ENCODE measurements around the gene BRMS1L. TPM values are rescaled to one million over a fixed set of nuclear protein-coding genes. Genes with fewer than 3 reads are reported as not detected.

BRMS1L gene
- total and polyA plus RNA-seq, 10 of the 15 experiments (the other 5 are each of a cell fraction or from before 2014, with no cell fraction given), result 5.3 to 26.7 (median 8.3) TPM

DNA sequence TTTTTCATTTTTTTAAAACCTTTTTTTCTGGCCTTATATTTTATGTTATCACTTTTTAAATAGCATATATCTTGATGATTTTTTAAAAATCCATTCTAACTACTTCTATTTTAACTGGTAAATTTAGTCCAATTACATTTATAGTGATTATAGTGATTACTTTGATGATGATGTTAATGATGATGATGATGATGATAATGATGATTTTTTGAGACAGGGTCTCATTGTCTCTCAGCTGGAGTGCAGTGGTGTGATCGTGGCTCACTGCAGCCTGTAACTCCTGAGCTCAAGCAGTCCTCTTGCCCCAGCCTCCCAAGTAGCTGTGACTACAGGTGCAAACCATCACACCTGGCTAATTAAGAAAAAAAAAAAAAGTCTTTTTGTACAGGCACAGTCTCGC lies 27.1 kb downstream of the BRMS1L start:
- RAD21 ChIA-PET (ENCODE audit: unreplicated experiment), result interaction anchor here (2.3 kb wide), 1 partner anchor 216 kb away, joined by 7 read pairs; no protein-coding TSS in a partner anchor
- CTCF ChIA-PET, result interaction anchor here (0.6 to 2.6 kb wide), 2 partner anchors 27 to 57 kb away, joined by 5 to 11 read pairs; partner anchors contain the start of gene BRMS1L
- POLR2A ChIA-PET, result no interaction called here

More for the DNA sequence above, 27.1 kb downstream of the BRMS1L start:
- H3K4me2 ChIP-seq (ENCODE audit: control insufficient read depth, insufficient read depth), result no peak overlapping the region
- SMC1A ChIA-PET (ENCODE audit: uncharacterized antibody, unreplicated experiment), result interaction anchor here (1.8 kb wide), 1 partner anchor 8 kb away, joined by 4 read pairs; no protein-coding TSS in a partner anchor
- no peaks in the 10 kb centered on the region; the same call in 1 of the 3 replicates for H3K9me3 ChIP-seq (replicated peaks; ENCODE audit: control insufficient read depth, insufficient read depth, low read length)
- no peak overlapping the region for H3K4me3 ChIP-seq
- in situ Hi-C loops (cut with MboI) (no loop called here), intact Hi-C loops (cut with micrococcal nuclease; ENCODE audit: unreplicated experiment) (no loop called here)
- 95% methylated on average over 2 of the region's 2 CpGs for WGBS (ENCODE audit: insufficient coverage, insufficient replicate concordance, low lambda C conversion rate, missing lambda C conversion rate)
- H3K79me2 ChIP-seq (ENCODE audit: control insufficient read depth, insufficient read depth, low read length), result no peaks in the 10 kb centered on the region
- BruUV-seq (replicated peaks), result no TSS peak
- FAIRE-seq (no peak), ATAC-seq (no peak), DNase-seq (ENCODE audit: low read depth, low spot score) (no peak)
- no peaks in the 10 kb centered on the region for H3K27me3 ChIP-seq (replicated peaks in 1 of 2; ENCODE audit: control insufficient read depth in 2 of 2, insufficient read depth in 2 of 2, low read length in 1 of 2)
- H2AFZ ChIP-seq (ENCODE audit: control insufficient read depth, low read depth, low read length), result no peak overlapping the region
- H3K27ac ChIP-seq (ENCODE audit: control insufficient read depth, insufficient read depth), result no peak overlapping the region
- H3K9ac ChIP-seq (ENCODE audit: control insufficient read depth, insufficient read depth, low read length), result no peak overlapping the region
- no peaks in the 10 kb centered on the region for H4K20me1 ChIP-seq (ENCODE audit: control insufficient read depth, insufficient read depth)
- peaks cover 23% of the 10 kb centered on the region for H3K4me1 ChIP-seq (ENCODE audit: control insufficient read depth, insufficient read depth, low read length)
- TF ChIP-seq TBL1XR1 (IDR thresholded peaks at IDR 0.05; ENCODE audit: low read depth, low read length) (no peak), HCFC1 (IDR thresholded peaks at IDR 0.05; ENCODE audit: low read length) (no peak), CHD4 (IDR thresholded peaks at IDR 0.05) (no peak)
- TF ChIP-seq, protein P1, sequence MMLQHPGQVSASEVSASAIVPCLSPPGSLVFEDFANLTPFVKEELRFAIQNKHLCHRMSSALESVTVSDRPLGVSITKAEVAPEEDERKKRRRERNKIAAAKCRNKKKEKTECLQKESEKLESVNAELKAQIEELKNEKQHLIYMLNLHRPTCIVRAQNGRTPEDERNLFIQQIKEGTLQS (IDR thresholded peaks at IDR 0.05; ENCODE audit: borderline replicate concordance, extremely low read depth, low read depth, low read length), result no peak
- TF ChIP-seq, protein P2, sequence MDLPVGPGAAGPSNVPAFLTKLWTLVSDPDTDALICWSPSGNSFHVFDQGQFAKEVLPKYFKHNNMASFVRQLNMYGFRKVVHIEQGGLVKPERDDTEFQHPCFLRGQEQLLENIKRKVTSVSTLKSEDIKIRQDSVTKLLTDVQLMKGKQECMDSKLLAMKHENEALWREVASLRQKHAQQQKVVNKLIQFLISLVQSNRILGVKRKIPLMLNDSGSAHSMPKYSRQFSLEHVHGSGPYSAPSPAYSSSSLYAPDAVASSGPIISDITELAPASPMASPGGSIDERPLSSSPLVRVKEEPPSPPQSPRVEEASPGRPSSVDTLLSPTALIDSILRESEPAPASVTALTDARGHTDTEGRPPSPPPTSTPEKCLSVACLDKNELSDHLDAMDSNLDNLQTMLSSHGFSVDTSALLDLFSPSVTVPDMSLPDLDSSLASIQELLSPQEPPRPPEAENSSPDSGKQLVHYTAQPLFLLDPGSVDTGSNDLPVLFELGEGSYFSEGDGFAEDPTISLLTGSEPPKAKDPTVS (IDR thresholded peaks at IDR 0.05; ENCODE audit: low read depth, low read length), result no peak
- TF ChIP-seq, protein P3, sequence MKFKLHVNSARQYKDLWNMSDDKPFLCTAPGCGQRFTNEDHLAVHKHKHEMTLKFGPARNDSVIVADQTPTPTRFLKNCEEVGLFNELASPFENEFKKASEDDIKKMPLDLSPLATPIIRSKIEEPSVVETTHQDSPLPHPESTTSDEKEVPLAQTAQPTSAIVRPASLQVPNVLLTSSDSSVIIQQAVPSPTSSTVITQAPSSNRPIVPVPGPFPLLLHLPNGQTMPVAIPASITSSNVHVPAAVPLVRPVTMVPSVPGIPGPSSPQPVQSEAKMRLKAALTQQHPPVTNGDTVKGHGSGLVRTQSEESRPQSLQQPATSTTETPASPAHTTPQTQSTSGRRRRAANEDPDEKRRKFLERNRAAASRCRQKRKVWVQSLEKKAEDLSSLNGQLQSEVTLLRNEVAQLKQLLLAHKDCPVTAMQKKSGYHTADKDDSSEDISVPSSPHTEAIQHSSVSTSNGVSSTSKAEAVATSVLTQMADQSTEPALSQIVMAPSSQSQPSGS (IDR thresholded peaks at IDR 0.05; ENCODE audit: low read length), result no peak
- H3K36me3 ChIP-seq (ENCODE audit: control insufficient read depth in 2 of 2, insufficient read depth in 2 of 2, low read length in 1 of 2), result no peaks in the 10 kb centered on the region; a peak in 1 of 4 replicates
